AG09319 (cell line): ENCODE results near the gene TFEB.

ENCODE experiments used
- DNase-seq: peaks from one replicate; pipeline ENCODE4 v3.0.0-alpha.2; 2010; ENCODE audit warnings: low read depth; ENCODE audit errors: extremely low read depth
- CTCF ChIP-seq: IDR thresholded peaks from 2 replicates; pipeline ENCODE4 v1.5.1; 2011; ENCODE audit warnings: low read depth, mild to moderate bottlenecking, inconsistent platforms, low read length, moderate library complexity

Gene TFEB

GRCh38 chr6:41678511-41679084, 56.8 kb downstream of the TFEB start:
- no peak for TF ChIP-seq CTCF
- no peak for DNase-seq

DNA sequence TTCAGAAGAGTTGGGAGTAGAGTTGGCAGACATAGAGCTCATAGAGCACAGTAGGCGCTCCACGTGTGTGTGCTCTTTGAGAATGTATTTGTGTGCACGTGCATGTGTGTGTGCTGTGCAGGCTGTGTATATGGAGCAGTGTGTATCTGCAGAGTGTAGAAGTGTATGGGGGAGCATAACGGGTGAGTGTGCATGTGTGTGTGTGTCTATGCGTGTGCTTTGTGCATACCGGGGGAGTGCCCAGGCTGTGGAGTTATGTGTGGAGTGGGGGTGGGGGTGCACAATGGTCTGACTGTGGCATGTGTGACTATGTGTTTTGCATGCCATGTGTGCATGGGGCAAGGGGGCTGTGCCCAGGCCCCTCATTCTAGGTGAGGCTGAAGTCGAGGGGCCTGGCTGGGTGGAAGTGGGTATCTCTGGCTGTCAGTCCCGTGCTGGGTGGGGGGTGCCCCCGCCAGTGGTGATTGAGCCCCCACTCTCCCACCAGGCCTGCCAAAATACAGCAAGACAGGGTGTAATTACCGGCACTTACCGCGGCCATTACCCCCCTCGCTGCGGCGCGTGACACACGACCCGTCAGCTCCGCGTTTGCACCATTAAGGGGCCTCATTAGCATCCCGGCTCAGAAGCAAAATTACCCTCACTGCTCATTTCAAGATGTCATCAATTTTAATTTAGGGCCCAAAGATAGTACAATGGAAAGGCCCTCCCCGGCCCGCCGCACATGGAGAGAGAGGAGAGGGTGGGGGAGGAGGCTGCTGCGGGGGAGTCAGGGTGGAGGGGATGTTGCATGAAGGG, 58.1 kb downstream of the TFEB start:
- no peak for DNase-seq
- TF ChIP-seq CTCF, result no peak

GRCh38 chr6:41676431-41676830, 59.0 kb downstream of the TFEB start:
- no peak for TF ChIP-seq CTCF
- DNase-seq, result no peak

- DNase-seq, result no peak
- TF ChIP-seq CTCF, result no peak
Observed at GRCh38 chr6:41675992-41676391, 59.4 kb downstream of the TFEB start.

- TF ChIP-seq CTCF, result no peak
- DNase-seq, result no peak
Observed at GRCh38 chr6:41675176-41675775, 60.1 kb downstream of the TFEB start.

GRCh38 chr6:41674231-41675000, 61.0 kb downstream of the TFEB start:
- no peak for DNase-seq

More at GRCh38 chr6:41674231-41675000, 61.0 kb downstream of the TFEB start:
- TF ChIP-seq CTCF, result no peak
